ENCODE data around the gene POU6F2. TPM values are rescaled to one million over a fixed set of nuclear protein-coding genes. Genes with fewer than 3 reads are reported as not detected.

The POU6F2 gene
- total RNA-seq, 2 donors from 2014 or later = 5.2 to 6.3 TPM

GRCh38 chr7:39509912-39510311, 532.2 kb downstream of the POU6F2 start:
- H3K4me1 ChIP-seq = no peaks in the 10 kb centered on the region
- TF ChIP-seq CTCF (IDR thresholded peaks at IDR 0.05) = no peak
- TF ChIP-seq POLR2A (IDR thresholded peaks at IDR 0.05) = no peak
- H3K9me3 ChIP-seq = no peaks in the 10 kb centered on the region
- H3K4me3 ChIP-seq = no peak overlapping the region
- intact Hi-C loops (cut with DNase I) = no loop called here
- no peak for DNase-seq
- no peaks in the 10 kb centered on the region for H3K36me3 ChIP-seq (replicated peaks in 1 of 2; ENCODE audit: insufficient read depth in 1 of 2, low read depth in 2 of 2)
- ATAC-seq = no peak
- WGBS, 2 donors = 68 to 73% methylated on average over 2 of the region's 2 CpGs
- no peak overlapping the region for H3K27ac ChIP-seq
- no peaks in the 10 kb centered on the region for H3K27me3 ChIP-seq

- H3K4me3 ChIP-seq = no peak overlapping the region
- DNase-seq = no peak
- H3K27ac ChIP-seq = no peak overlapping the region
- WGBS, 2 donors = 62 to 82% methylated on average over 3 of the region's 3 CpGs
- no peaks in the 10 kb centered on the region for H3K4me1 ChIP-seq
- TF ChIP-seq CTCF (IDR thresholded peaks at IDR 0.05) (no peak), POLR2A (IDR thresholded peaks at IDR 0.05) (no peak)
- H3K27me3 ChIP-seq = no peaks in the 10 kb centered on the region
- no peak for ATAC-seq
- intact Hi-C loops (cut with DNase I) = no loop called here
- H3K36me3 ChIP-seq (replicated peaks in 1 of 2; ENCODE audit: insufficient read depth in 1 of 2, low read depth in 2 of 2) = no peaks in the 10 kb centered on the region
- no peaks in the 10 kb centered on the region for H3K9me3 ChIP-seq
Observed at GRCh38 chr7:39510864-39511354, 533.2 kb downstream of the POU6F2 start.

DNA sequence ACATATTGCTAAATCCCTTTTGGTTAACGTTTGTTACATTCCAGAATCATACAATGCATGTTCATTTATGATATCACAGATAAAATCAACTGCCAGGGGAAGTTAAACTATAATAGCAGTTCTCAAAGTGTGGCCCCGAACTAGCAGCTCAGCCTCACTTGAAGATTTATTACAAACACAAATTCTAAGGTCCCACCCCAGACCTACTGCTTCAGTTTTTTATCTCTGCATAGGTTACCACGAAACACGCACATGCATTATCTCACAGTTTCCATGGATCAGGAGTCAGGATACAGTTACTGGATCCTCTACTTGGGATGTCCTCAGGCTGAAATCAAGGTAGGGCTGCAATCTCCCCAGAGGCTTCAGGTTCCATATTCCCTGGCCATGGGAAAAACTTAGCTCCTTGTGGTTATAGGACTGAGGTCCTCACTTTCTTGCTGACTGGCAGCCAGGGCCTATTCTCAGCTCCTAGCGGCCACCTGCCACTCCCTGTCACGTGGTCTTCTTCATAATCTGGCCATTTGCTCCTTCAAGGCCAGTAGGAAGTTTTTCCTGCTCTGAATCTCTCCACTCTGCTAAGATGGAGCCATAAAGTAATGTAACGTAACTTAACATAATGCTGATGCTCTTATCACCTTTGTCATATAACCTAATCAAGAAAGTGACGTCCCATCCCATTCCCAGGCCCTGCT, 538.0 kb downstream of the POU6F2 start:
- H3K27ac ChIP-seq = no peak overlapping the region
- no peaks in the 10 kb centered on the region for H3K27me3 ChIP-seq
- no peaks in the 10 kb centered on the region for H3K36me3 ChIP-seq (replicated peaks in 1 of 2; ENCODE audit: insufficient read depth in 1 of 2, low read depth in 2 of 2)
- ATAC-seq (no peak), DNase-seq (no peak)
- 65 to 74% methylated on average over 8 of the region's 8 CpGs for WGBS, 2 donors
- H3K9me3 ChIP-seq = no peaks in the 10 kb centered on the region
- TF ChIP-seq CTCF (IDR thresholded peaks at IDR 0.05) (no peak), POLR2A (IDR thresholded peaks at IDR 0.05) (no peak)
- H3K4me3 ChIP-seq = no peak overlapping the region
- intact Hi-C loops (cut with DNase I) = loop anchor here (5.0 kb wide), 1 partner anchor 1118 kb away; no protein-coding TSS in a partner anchor
- H3K4me1 ChIP-seq = peaks cover 8% of the 10 kb centered on the region

DNA sequence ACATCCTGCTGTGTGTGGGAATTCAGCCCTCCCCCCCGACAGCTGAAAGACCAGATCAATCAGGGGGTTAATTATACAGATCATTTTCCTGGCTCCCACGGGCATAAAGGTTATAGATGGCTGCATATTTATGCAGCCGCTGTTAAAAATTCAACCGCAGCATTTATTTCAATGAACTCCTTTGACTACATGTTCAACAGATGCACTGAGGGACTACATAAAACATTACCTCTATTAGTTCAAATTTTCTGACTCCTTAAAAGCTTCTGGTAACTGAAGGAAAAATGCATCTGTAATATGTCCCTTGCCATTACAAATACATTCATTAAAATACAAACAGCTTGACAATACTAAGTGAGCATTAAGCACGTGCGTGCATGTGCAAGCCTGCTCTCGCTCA, 538.8 kb downstream of the POU6F2 start:
- Histone ChIP-seq H3K4me3 (no peak overlapping the region), H3K27me3 (no peaks in the 10 kb centered on the region), H3K9me3 (no peaks in the 10 kb centered on the region), H3K36me3 (replicated peaks in 1 of 2; ENCODE audit: insufficient read depth in 1 of 2, low read depth in 2 of 2) (no peaks in the 10 kb centered on the region), H3K27ac (no peak overlapping the region), H3K4me1 (peaks cover 8% of the 10 kb centered on the region)
- TF ChIP-seq POLR2A (IDR thresholded peaks at IDR 0.05) (no peak), CTCF (IDR thresholded peaks at IDR 0.05) (no peak)
- DNase-seq (no peak), ATAC-seq (no peak)
- 51 to 68% methylated on average over 7 of the region's 7 CpGs for WGBS, 2 donors
- intact Hi-C loops (cut with DNase I) = loop anchor here (5.0 kb wide), 1 partner anchor 1119 kb away; no protein-coding TSS in a partner anchor

DNA sequence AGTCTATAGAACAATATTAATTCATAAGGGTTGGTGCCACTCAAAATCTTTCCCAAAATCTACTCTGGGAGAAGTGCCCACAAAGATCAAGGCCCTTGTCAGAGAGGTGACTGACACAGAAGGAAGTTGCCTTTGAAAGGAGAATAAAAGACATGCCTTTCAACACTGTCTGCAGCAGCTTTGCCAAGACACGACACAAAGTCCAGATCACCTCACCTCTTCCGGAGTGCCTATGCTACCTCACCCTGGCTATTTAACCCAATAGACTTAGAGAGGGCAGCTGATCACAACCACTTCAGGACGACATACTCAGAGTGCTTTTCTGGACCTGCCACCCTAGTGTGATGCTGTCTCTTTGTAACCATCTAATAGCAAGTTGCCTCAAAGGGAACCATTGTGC, 539.5 kb downstream of the POU6F2 start:
- intact Hi-C loops (cut with DNase I) = loop anchor here (5.0 kb wide), 1 partner anchor 1120 kb away; no protein-coding TSS in a partner anchor
- no peak for ATAC-seq
- peaks cover 8% of the 10 kb centered on the region for H3K4me1 ChIP-seq

More for the DNA sequence above, 539.5 kb downstream of the POU6F2 start:
- H3K4me3 ChIP-seq = no peak overlapping the region
- WGBS, 2 donors = 36 to 40% methylated on average over 3 of the region's 3 CpGs
- no peak for DNase-seq
- no peaks in the 10 kb centered on the region for H3K9me3 ChIP-seq
- no peak overlapping the region for H3K27ac ChIP-seq
- no peak for TF ChIP-seq CTCF (IDR thresholded peaks at IDR 0.05)
- no peak for TF ChIP-seq POLR2A (IDR thresholded peaks at IDR 0.05)
- H3K27me3 ChIP-seq = no peaks in the 10 kb centered on the region
- H3K36me3 ChIP-seq (replicated peaks in 1 of 2; ENCODE audit: insufficient read depth in 1 of 2, low read depth in 2 of 2) = no peaks in the 10 kb centered on the region

Data from body of pancreas (tissue), 4 donors.